ENCODE results near the gene KLK10. TPM values are rescaled to one million over a fixed set of nuclear protein-coding genes. Genes with fewer than 3 reads are reported as not detected.

KLK10 gene
- total RNA-seq, 4 donors from 2014 or later, result 0.22 to 3.1 (median 1.4) TPM; not detected in 1

GRCh38 chr19:51009061-51009891 lies 10.2 kb downstream of the KLK10 start:
- TF ChIP-seq POLR2A (IDR thresholded peaks at IDR 0.05) (no peak), EP300 (IDR thresholded peaks at IDR 0.05) (no peak), CTCF (IDR thresholded peaks at IDR 0.05) (no peak)
- Histone ChIP-seq H3K36me3 (no peaks in the 10 kb centered on the region), H3K9me3 (no peaks in the 10 kb centered on the region), H3K4me1 (no peaks in the 10 kb centered on the region), H3K27me3 (peaks cover 0 to 7% of the 10 kb centered on the region in 2 donors), H3K27ac (no peak overlapping the region), H3K4me3 (no peak overlapping the region)
- 66 to 69% methylated on average over 19 of the region's 19 CpGs for WGBS, 2 donors
- DNase-seq (ENCODE audit: low spot score in 2 of 2), result no peak

- Histone ChIP-seq H3K4me1 (no peaks in the 10 kb centered on the region), H3K27me3 (peaks cover 0 to 2% of the 10 kb centered on the region in 2 donors), H3K36me3 (no peaks in the 10 kb centered on the region), H3K27ac (no peak overlapping the region), H3K4me3 (no peak overlapping the region), H3K9me3 (peaks cover 0 to 5% (median 0%) of the 10 kb centered on the region in 4 donors)
- 83 to 88% methylated on average over 3 of the region's 3 CpGs for WGBS, 2 donors
- TF ChIP-seq EP300 (IDR thresholded peaks at IDR 0.05) (no peak), POLR2A (IDR thresholded peaks at IDR 0.05) (no peak), CTCF (IDR thresholded peaks at IDR 0.05) (no peak)
- no peak for DNase-seq (ENCODE audit: low spot score in 2 of 2)
Measured at GRCh38 chr19:51007488-51007887, 12.0 kb downstream of the KLK10 start.

GRCh38 chr19:51006406-51006805 lies 13.1 kb downstream of the KLK10 start:
- H3K4me1 ChIP-seq, result no peaks in the 10 kb centered on the region
- H3K36me3 ChIP-seq, result no peaks in the 10 kb centered on the region
- no peak for TF ChIP-seq CTCF (IDR thresholded peaks at IDR 0.05)
- TF ChIP-seq POLR2A (IDR thresholded peaks at IDR 0.05), result no peak
- no peak for TF ChIP-seq EP300 (IDR thresholded peaks at IDR 0.05)
- WGBS, 2 donors, result 35 to 39% methylated on average over 8 of the region's 8 CpGs
- H3K27ac ChIP-seq, result no peak overlapping the region
- DNase-seq (ENCODE audit: low spot score in 2 of 2), result no peak
- no peak overlapping the region for H3K4me3 ChIP-seq
- peaks cover 0 to 7% (median 0%) of the 10 kb centered on the region in 4 donors for H3K9me3 ChIP-seq
- peaks cover 0 to 12% of the 10 kb centered on the region in 2 donors for H3K27me3 ChIP-seq

- H3K27me3 ChIP-seq, result peaks cover 0 to 19% of the 10 kb centered on the region in 2 donors
- no peak for DNase-seq (ENCODE audit: low spot score in 2 of 2)
- no peaks in the 10 kb centered on the region for H3K36me3 ChIP-seq
- no peak overlapping the region for H3K4me3 ChIP-seq
- no peak for TF ChIP-seq POLR2A (IDR thresholded peaks at IDR 0.05)
- no peak for TF ChIP-seq CTCF (IDR thresholded peaks at IDR 0.05)
- H3K4me1 ChIP-seq, result no peaks in the 10 kb centered on the region
- peaks cover 0 to 7% (median 0%) of the 10 kb centered on the region in 4 donors for H3K9me3 ChIP-seq
- no peak overlapping the region for H3K27ac ChIP-seq
- WGBS, 2 donors, result 81 to 86% methylated on average over 1 of the region's 1 CpG
Measured at GRCh38 chr19:51005248-51005647, 14.3 kb downstream of the KLK10 start.

GRCh38 chr19:51003316-51003715 lies 16.2 kb downstream of the KLK10 start:
- no peak overlapping the region for H3K4me3 ChIP-seq
- H3K9me3 ChIP-seq, result peaks cover 0 to 7% (median 0%) of the 10 kb centered on the region in 4 donors
- H3K27ac ChIP-seq, result no peak overlapping the region
- WGBS, 2 donors, result 78% methylated on average over 7 of the region's 7 CpGs
- no peaks in the 10 kb centered on the region for H3K36me3 ChIP-seq
- DNase-seq (ENCODE audit: low spot score in 2 of 2), result no peak
- TF ChIP-seq POLR2A (IDR thresholded peaks at IDR 0.05) (no peak), CTCF (IDR thresholded peaks at IDR 0.05) (no peak), EP300 (IDR thresholded peaks at IDR 0.05) (no peak)
- H3K27me3 ChIP-seq, result peaks cover 0 to 19% of the 10 kb centered on the region in 2 donors
- no peaks in the 10 kb centered on the region for H3K4me1 ChIP-seq
